Measurements from ENCODE around the gene SYPL1.

SYPL1 gene

DNA sequence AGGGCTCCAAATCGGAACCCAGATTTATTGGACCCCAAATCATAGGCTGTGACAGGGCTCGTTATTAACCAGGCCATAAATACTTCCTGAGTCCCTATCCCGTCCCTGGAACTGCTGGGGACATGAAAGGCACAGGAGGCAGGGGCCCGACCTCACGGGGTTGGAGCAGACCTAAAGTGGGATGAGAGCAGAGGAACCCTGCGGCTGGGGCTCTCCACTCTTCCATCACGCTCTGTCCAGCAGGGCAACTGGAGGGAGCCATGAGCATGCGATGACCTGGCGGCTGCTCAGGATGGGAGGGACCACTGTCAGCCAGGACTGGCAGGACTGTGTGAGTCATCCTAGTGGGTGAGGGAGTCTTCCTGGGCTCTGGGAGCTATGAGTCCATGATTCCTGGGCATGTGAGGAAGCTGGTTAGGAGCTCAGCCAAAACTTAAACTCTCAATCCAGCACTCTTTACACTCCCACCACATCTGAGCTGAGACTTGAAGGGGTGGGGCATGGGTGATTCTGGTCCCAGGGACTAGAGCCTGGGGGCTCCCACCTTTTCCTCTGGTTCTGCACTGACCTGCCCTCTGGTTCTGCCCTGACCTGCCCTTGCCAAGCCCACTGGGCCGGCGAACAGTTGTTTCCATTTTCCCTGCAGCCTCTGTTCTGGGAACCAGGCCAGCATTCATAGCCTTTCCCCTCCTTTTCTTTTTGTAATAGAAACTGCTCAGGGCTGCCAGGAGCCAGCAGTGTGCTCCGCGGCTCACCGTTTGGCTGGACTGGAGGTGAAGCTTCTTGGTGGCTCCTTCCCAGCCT lies 47.1 kb downstream of the SYPL1 start:
- no peak for DNase-seq

- DNase-seq, result no peak
These were observed 47.8 kb downstream of the SYPL1 start for GRCh38 chr7:106064316-106064715.

DNA sequence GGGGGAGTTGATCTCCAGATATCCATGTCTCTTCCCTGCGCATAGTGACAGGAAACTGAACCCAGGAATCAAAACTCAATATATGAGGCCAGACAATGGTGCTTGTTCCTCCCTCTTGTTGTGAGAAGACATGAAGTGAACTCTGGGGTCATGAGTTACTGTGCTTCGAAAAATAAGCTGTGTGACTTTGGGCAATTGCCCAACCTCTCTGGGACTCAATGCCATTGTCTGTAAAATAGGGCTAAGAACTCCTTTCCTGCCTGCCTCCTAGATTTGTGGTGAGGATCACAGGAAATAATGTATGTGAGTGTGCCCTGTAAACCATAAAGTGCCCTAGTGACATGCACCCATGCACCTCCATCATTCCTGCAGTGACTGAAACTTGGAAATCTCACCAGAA lies 48.4 kb downstream of the SYPL1 start:
- DNase-seq, result no peak

- no peak for DNase-seq
These were observed 49.1 kb downstream of the SYPL1 start for GRCh38 chr7:106063024-106063423.

DNA sequence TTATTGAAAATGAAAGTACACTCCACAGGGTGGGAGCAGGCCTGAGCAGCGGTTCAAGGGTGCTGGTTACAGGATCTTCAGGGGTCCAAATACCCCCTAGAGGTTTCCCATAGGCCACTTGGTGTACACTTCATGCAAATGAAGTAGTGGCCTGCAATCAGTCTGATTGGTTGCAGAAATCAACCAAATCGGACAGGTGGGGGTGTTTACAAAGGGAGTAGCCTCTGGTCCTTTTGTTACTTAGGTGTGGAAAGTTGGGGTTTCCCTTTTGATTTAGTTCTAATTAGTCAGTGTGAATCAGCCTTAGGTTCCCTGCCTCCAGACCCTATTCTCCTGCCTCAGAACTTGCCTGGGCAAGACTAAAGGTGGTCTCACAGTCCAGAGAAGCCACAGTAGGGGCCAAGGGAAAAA lies 49.6 kb downstream of the SYPL1 start:
- DNase-seq, result no peak

DNA sequence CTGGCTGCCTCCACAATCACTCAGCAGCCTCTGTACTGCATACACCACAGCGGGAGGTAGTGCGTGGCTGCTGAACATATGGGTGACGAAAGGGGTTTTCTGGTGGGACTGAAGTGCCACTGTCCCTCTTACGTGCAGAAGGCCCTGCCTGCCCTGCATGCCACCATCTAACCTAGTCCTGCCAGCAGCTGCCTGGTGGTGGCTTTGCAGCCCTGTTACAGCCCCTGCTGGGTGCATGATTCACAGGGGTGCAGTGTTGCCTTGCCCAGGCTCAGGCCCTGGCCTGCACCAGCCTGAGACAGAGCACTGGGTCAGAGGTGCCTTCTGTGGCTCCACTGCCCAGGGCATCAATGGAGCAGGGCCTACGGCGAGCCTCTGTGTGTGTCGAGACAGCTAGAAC lies 50.1 kb downstream of the SYPL1 start:
- no peak for DNase-seq

- no peak for DNase-seq
These were observed 50.7 kb downstream of the SYPL1 start for GRCh38 chr7:106061301-106061979.

DNA sequence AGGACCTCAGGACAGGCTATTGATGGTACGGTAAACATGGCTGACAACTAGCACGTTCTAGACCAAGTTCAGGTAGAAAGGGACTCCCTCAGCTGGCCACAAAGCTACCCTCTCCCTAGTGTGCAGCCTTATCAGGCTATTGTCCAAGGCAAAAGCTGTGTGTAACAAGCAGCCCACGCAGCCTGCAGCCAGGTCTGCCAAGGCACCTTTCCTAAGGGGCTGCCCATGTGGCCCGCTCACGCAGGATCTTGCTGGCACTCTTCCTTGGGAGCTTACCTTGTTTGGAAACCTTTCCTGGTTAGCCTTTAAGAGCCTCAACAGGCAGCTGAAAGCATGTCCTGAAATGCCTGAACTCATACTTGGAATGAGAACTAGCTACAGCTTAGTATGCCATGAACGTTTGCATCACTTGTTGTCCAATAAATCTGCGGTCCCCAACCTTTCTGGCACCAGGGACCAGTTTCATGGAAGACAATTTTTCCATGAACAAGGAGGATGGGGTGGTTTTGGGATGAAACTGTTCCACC lies 51.7 kb downstream of the SYPL1 start:
- no peak for DNase-seq

DNA sequence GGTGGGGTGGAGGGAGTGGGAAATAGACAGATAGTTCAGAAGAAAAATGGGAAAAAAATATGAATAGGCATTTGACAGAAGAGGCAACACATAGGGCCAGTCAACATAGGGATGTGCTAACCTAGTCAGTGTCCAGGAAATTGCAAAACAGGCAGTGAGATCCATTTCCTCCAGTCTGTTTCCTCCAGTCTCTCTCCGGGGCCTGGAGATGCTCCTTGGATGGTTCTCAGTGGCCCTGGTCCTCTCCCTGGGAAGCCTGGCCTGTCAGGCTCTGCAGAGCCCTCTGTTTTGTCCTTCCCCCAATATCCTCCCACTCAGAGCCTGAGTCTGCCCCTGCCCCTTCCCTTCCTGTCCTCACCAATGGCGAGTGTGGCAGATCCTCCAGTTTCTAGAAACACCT lies 52.6 kb downstream of the SYPL1 start:
- DNase-seq, result no peak

GRCh38 chr7:106058928-106059324 lies 53.2 kb downstream of the SYPL1 start:
- no peak for DNase-seq

- no peak for DNase-seq
These were observed 53.9 kb downstream of the SYPL1 start for GRCh38 chr7:106057962-106058927.

DNA sequence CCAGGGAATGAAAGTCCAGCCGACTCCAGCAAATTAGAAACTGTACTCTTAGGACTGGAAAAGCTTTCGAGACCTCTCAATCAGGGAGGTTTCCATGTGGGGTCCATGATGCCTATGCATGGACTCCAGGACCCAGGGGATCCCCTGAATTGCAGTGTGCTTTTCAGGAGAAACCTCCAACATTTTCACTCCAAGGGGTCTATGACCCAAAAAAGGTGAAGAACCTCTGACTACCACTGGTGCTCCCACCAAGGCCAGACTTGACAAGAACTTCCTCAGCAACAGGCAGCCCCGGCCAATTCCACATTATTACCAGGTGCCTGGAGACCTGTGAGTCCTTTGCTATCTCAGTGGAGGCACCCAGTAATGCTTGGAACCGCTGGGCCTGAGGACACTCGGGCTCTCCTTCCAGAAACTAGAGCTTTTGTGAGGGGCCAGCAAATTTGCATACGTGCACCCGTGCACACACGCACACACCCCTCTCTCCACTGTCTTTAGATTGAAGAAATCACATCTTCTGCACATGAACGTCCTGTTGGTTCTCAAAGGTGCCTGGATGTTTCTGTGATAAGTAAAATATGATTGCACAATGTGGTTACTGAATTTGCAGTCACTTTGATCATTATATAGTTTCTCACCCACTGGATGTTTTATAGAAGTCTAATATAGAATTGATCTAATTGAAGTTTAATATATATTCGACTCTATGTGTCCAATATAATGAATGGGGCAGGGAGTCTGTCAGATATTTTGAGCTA lies 54.7 kb downstream of the SYPL1 start:
- DNase-seq, result no peak

- peak; percentile 51 for DNase-seq
These were observed 55.5 kb downstream of the SYPL1 start for GRCh38 chr7:106056513-106057203.

DNA sequence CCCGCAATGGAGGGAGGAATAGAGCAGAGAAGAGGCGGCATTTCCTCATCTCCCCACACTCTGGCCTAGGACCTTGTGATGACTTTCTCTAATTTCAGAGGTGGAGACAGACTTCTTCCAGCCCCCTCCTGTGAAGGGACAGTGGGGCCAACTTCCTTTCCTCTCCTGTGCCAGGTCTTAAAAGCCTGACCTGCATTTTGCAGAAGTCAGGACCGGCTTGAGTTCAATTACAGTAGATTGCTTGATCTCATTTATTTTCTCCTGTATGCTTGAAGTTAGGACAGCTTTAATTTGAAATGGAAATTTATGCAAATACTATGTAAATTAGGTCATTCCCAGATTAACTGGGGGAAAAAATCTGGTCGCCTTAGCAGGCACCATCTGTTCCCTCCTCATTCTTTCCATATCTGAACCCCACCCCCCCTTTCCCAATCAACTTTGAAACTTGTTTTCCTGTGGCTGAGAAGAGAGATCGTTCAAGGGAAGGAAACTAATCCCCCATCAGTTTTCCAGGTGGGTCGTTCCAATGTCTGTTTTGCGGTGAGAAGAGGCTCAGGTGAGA lies 57.1 kb downstream of the SYPL1 start:
- no peak for DNase-seq

DNA sequence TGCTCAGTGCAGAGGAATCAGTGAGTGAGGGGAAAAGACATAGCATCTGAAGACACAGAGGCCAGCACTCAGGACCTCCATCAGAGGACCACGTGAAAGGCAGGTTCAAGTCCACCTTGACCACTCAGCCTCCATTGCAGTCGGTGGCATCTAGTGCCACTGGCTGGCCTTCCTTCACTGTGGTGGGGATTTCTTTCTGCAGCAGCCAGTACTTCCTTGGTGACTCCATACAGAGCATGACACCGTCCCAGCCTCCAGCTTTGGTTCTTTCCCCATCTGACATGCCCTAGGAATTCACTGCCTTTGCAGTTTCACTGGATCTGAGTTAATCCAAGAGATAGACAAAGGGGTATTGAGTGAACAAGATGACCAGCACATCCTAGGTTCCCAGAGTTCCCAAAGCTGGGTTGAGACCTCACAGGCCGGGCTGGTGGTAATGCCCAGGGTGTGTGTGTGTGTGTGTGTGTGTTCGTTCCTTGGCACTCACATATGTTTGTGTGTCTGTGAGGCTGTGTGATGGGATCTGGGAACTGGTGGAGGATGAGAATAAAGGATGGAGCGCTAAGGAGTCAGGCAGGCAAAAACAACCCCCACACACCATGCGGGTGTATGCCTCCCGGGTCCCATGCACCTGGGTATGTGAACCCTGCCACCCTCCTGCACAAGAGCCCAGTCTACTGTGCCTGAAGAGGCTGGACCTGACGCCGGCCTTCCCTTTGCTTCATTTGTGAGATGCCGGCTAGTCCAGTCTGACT lies 57.8 kb downstream of the SYPL1 start:
- no peak for DNase-seq

- no peak for DNase-seq
These were observed 59.0 kb downstream of the SYPL1 start for GRCh38 chr7:106053109-106053508.

- no peak for DNase-seq
These were observed 59.4 kb downstream of the SYPL1 start for GRCh38 chr7:106052681-106053080.

DNA sequence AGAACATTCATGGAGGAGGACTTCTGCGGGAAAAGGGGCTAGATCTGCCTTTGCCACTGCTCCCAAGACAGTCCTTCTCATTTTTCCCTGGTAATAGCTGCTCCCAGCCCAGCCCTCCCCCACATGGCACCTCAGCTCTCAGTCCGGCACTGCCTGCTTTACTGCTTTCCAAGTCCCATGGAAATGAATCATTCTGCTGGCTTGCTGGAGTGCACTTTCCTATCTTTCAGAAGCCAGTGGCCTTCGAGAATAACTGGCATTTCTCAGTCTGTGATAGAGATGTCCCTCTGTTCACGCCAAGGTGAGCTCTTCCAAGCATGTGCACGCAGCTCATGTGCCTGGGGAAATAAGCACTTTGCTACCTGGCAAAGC lies 61.4 kb downstream of the SYPL1 start:
- DNase-seq, result no peak

GRCh38 chr7:106050002-106050745 lies 61.9 kb downstream of the SYPL1 start:
- DNase-seq, result no peak
